SHP77 (cell line): ENCODE results near the gene SHMT2.
A peak's percentile ranks its signal among the peaks of the same experiment; 100 is the strongest.

Experiments used
- DNase-seq, 2 experiments: peaks; one replicate each; lab custom pipeline; 2025; lab: John Stamatoyannopoulos, UW

Gene SHMT2

DNA sequence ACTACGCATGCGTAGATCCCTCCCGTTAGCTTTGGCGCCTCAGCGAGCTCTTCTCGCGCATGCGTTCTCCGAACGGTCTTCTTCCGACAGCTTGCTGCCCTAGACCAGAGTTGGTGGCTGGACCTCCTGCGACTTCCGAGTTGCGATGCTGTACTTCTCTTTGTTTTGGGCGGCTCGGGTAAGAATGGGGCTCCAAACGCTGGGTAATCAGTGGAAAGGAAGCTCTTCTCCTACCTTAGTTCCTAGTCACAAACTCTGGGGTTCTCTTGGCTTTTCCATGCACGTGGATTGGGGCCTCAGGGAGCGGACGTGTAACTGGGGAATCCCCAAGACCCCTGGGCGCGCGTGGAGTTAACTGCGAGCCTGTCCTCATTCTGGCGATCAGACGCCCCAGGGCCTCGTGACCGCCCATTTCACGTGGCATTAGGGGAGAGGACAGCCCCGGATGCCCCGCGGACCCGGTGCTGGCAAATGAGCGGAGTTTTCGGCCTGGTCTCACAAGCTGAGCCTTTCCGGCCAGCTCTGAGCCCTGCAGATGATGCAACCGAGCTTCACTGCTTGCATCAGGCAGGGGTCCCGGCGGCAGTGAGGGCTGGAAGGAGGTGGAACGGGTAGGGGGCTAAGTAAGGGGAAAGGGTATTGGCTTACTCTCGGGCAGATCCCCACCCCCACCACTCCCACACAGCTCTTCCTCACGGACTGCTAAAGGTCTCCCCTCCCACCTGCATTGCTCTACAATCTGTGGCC, at the start of gene SHMT2:
Gene SHMT2 (plus strand): TSS at position 78 of the 747 bp plus-strand sequence. CDS start 68 bp downstream, at position 146.
- DNase-seq: peak; percentile 94 to 97

DNA sequence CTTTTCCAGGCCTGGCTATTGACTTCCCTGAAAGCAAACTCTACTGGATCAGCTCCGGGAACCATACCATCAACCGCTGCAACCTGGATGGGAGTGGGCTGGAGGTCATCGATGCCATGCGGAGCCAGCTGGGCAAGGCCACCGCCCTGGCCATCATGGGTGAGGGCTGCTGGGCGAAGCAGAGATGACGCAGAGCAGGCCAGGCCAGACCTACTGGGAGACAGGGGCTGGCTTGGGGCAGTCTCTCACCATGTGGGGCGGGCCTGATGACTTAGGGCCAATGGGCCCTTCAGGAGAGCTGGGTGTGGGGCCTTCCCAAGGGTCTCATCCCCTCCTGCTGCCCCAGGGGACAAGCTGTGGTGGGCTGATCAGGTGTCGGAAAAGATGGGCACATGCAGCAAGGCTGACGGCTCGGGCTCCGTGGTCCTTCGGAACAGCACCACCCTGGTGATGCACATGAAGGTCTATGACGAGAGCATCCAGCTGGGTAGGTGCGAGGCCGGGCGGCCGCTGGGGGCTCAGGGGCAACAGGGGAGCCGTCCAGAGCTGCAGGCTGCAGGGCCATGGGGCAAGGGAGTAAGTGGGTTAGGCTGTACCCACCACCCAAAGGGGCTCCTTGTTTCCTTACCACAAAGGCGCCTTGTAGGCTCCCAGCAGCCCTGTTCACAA, 49.1 kb upstream of the SHMT2 start:
- DNase-seq: no peak

DNA sequence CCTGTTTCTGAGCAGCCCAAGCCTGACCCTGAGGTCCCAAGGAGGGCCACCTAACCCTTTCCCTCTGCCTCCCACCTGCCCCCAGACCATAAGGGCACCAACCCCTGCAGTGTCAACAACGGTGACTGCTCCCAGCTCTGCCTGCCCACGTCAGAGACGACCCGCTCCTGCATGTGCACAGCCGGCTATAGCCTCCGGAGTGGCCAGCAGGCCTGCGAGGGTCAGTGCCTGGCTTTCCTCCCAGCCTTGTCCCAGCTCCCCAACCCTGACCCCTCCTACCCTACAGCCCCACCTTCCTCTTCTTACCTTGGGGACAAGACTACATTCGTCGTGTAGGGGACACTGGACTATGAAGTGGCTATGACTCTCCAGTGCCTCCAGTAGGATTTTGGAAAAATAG, 48.4 kb upstream of the SHMT2 start:
- no peak for DNase-seq

DNA sequence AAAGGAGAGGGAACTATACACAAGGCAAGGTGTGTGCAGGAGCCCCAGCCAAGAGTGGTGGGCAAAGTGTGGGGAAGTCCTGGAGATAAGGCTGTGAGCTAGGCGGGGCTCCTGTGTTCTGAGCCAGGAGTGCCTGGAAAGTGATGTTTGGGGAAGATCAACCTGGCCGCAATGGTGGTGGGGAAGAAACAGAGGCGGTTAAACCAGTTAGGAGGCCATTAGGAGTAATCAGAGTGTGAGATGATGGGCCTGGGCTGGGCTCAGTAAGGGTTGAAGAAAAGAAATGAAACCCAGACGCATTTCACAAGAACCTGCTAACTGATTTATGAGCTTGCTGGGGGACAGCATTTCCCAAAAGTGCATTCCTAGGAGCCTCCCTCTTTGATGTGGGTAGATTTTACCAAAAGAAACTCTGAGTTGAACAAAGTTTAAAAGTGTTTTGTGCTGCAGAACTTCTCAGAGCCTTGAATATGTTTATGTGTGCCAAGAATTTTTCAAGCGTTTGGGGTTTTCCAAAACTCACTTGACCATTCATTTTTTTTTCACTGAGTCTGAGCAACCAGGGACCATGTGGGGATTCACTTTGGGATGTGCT, 47.9 kb upstream of the SHMT2 start:
- DNase-seq: no peak

DNA sequence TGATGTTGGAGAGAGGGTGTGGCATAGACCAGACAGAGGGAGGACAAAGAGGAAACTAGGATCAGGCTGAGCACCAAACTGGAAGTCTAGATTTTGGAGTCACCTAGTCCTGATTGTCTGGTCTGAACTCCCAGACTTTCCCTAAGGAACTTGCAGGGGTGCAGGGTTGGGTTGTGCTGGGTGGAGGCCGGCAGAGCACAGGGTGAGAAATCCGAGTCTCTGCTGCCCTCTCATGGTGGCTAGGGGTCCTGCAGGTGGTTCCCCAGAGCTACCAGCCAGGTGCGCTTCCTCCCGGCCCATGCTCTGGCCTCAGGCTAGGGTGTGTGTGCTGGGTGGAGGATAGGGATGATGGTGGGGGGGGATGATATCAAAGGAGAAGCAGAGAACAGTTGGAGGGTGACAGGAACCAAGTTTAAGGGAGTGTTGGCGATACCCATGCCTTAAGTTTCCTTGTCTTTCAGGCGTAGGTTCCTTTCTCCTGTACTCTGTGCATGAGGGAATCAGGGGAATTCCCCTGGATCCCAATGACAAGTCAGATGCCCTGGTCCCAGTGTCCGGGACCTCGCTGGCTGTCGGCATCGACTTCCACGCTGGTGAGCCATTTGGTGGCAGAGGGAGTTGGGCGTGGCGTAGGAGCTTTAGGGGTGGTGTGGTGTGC, 46.5 kb upstream of the SHMT2 start:
- peak; percentile 48 to 50 for DNase-seq

DNA sequence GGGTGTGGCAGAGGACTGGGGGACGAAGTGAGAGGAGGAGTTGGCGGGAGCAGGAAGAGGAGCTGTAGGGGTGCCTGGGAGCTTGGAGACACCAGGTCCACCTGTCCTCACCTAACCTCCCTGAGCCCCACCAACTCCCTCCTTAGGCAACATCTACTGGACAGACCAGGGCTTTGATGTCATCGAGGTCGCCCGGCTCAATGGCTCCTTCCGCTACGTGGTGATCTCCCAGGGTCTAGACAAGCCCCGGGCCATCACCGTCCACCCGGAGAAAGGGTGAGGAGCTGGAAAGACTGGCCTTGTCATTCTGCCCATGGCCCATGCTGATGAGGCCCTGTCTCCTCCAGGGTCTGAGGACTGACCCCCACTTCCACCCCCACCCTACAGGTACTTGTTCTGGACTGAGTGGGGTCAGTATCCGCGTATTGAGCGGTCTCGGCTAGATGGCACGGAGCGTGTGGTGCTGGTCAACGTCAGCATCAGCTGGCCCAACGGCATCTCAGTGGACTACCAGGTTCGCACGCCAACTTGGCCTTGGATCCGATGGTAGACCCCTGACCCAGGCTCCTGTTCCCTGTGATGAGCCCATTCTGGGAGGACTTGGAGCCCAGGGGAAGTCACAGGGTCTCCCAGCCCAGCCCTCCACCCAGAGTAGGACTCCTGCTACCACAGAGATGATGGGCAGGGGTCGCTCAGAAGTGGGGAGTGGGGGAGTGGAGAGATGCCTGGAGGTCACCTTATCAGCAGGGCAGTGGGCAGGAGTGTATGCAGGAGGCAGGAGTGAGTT, 45.4 kb upstream of the SHMT2 start:
- DNase-seq: no peak

DNA sequence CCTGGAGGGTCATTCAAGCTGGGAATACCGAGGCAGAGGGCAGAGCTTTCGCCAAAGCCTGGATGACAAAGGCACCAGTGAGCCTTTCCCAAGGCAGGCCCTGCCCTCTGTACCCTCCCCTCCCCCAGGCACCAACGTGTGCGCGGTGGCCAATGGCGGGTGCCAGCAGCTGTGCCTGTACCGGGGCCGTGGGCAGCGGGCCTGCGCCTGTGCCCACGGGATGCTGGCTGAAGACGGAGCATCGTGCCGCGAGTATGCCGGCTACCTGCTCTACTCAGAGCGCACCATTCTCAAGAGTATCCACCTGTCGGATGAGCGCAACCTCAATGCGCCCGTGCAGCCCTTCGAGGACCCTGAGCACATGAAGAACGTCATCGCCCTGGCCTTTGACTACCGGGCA, 44.1 kb upstream of the SHMT2 start:
- no peak for DNase-seq

DNA sequence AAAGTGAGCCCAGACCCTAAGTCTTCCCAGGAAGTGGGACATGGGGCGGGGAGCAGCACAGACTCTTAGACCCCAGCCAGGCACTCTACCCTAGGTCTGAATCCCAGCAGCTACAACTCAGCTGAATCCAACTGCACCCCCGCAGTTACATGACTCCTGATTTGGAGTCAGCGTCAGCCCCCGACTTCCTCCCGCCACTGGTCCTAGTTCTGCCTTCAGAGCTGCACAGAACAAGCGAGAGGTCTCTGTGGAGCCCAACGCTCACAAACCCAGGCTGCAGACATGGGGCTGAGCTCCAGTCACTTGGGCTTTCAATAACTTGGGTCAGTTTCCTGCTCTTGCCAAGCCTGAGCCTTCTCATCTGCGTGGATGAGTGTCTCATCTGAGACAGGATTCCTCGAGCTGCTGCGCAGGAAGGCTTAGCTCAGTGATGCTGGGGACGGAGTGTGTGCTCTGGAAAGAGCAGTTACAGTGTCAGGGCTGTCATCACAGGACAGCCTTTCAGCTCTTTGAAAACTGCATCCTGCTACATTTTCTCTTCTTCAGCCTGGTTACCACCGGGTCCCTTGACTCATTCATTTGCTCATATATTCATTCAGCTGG, 43.5 kb upstream of the SHMT2 start:
- DNase-seq: no peak

DNA sequence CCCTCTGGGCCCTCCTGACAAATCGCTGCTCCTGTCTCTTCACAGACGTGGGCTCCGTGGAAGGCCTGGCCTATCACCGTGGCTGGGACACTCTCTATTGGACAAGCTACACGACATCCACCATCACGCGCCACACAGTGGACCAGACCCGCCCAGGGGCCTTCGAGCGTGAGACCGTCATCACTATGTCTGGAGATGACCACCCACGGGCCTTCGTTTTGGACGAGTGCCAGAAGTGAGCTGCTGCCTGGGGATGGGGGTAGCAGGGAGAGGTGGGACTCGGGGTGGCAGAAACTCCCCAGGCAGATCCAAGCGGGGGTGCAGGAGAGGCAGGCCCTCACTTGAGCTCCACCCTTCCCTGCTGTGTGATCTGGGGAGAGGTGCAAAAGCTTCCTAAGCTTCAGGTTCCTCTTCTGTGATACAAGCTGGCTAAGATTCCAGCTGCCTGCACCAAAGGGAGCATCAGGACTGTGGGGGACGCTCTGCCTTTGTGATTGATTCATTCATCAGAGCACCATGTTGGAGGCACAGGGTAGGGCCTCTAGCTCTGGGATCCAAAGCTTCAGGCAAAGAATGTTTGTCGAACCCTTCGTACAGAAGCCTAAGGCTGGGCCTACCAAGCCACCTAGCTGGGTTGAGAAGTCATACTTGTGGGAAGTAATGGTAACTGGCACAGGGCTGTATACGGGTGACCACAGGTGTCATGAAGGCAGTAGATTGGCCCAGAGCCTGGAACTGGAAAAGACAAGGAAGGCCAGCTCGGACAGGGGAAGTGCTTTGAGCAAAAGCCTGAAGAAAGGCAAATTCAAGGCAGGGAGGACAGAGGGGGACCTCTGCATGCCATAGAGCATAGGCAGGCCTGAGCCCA, 42.1 kb upstream of the SHMT2 start:
- DNase-seq: no peak

DNA sequence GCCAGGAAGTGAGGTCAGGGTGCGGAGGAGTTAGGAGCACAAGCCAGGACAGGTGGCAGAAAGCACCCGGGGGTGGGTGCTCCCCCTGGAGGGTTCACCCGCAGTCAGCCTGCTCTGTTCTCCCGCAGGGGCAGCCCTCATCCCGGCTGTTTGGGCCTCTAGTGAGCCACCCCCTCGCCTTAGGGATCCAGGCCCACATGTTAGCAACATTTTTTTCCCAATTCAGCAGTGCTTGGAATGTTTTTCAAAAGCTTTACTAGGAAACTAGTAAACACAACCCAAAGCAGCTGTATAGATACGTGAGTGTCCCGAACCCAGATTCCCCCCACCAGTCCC, 41.5 kb upstream of the SHMT2 start:
- DNase-seq: no peak

DNA sequence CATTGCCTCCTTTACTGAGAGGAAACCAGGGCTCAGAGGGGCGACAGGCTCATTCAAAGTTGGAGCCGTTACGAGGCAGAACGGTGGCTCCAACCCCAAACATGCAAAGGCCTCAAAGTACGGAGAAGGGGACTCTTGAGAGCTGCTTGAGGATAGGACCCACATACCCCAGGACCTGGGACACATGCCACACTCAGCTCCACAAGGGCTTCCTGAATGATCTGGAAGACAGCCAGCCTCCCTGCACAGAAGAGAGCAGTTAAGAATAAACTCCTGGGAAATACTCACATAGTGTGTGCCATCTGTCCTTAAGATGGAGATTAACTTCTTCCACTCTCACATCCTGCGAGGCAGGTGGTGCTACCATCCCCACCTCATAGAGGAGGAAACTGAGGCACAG, 39.5 kb upstream of the SHMT2 start:
- DNase-seq: no peak

DNA sequence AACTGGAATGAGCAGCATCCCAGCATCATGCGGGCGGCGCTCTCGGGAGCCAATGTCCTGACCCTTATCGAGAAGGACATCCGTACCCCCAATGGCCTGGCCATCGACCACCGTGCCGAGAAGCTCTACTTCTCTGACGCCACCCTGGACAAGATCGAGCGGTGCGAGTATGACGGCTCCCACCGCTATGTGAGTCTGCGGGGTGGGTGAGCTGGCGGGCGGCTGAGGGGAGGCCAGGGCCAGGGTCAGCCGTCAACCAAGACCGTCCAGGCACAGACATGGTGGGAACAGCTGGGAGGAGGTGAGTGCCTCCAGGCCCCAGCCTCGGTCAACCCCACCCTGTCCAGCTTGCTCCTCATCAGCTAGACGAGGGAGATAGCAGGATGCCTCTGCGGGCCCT, 38.7 kb upstream of the SHMT2 start:
- DNase-seq: no peak

DNA sequence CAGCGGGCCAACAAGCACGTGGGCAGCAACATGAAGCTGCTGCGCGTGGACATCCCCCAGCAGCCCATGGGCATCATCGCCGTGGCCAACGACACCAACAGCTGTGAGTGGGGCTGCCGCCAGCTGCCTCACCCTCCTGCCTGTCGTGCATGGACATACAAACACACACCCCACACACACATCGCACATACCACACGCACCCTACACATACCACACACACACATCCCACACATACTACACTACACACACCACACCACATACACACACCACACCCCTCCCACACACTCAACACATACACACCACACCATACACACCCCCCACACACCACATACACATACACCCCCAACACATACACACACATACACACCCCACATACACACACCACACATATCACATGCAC, 38.1 kb upstream of the SHMT2 start:
- DNase-seq: no peak

DNA sequence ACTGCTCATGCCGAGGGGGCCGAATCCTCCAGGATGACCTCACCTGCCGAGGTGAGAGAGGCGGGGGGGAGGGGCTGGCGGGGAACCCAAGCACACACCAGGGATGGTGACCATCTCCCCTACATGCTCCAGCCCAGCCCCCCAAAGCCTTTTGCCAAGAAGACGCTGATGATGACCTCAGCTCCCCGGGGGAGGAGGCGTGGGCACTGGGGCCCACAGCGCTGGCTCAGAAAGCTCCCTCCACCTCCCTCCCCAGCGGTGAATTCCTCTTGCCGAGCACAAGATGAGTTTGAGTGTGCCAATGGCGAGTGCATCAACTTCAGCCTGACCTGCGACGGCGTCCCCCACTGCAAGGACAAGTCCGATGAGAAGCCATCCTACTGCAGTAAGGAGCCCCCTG, 36.6 kb upstream of the SHMT2 start:
- no peak for DNase-seq

DNA sequence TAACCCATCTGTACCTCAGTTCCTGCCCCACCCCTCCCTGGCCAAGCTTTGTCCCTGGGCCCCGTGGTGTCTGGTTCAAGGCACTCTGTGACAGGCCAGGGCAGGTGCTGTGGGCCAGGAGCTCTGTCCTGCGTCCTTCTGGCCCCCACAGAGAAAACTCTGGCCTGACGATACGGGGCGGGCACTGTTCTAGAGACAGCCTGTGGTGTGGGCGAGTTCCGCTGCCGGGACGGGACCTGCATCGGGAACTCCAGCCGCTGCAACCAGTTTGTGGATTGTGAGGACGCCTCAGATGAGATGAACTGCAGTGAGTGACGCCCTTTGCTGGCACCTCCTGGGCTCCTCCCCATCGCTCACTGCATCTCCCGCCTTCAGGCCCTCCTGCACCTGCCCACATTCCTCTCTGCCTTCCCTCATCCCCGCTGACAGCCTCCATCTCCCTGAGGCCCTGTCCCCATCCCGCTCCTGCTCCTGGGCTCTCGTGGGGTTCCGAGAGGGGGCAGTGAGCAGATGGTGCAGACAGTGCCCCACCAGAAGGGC, 35.7 kb upstream of the SHMT2 start:
- DNase-seq: no peak

DNA sequence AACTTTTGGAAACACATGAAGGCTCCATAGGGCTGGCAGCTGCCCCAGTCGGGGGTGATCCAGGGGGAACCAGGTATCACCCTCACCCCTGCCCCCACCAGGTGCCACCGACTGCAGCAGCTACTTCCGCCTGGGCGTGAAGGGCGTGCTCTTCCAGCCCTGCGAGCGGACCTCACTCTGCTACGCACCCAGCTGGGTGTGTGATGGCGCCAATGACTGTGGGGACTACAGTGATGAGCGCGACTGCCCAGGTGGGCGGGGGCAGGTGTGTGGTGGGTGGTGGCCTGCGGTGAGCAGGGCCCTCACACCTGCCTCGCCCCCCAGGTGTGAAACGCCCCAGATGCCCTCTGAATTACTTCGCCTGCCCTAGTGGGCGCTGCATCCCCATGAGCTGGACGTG, 35.3 kb upstream of the SHMT2 start:
- DNase-seq: no peak

DNA sequence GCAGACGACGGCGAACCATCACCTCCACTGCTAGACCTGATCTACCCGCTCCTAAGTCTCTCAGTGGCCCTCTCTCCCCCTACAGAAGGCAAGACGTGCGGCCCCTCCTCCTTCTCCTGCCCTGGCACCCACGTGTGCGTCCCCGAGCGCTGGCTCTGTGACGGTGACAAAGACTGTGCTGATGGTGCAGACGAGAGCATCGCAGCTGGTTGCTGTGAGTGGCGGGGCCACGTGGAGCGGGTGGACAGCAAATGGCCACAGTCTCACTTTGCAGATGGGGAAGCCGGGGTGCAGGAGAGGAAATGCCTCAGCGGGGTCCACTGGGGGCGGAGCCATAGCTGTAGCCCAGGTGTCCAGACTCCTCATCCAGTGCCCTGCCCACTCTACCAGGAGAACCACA, 34.3 kb upstream of the SHMT2 start:
- no peak for DNase-seq

DNA sequence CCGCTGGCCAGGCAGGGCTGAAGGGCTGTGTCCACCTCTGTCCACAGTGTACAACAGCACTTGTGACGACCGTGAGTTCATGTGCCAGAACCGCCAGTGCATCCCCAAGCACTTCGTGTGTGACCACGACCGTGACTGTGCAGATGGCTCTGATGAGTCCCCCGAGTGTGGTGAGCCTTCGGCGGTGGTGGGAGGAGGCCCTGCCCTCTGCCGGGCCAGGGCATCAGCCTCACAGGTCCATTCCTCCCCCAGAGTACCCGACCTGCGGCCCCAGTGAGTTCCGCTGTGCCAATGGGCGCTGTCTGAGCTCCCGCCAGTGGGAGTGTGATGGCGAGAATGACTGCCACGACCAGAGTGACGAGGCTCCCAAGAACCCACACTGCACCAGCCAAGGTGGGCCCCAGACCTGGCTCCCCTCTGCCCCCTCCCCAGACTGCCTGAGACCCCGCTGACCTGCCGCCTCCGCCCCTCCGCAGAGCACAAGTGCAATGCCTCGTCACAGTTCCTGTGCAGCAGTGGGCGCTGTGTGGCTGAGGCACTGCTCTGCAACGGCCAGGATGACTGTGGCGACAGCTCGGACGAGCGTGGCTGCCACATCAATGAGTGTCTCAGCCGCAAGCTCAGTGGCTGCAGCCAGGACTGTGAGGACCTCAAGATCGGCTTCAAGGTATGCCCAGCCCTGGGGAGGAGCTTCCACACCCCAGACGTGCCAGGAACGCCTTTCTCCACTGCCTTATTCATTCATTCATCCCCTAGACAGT, 33.7 kb upstream of the SHMT2 start:
- no peak for DNase-seq

DNA sequence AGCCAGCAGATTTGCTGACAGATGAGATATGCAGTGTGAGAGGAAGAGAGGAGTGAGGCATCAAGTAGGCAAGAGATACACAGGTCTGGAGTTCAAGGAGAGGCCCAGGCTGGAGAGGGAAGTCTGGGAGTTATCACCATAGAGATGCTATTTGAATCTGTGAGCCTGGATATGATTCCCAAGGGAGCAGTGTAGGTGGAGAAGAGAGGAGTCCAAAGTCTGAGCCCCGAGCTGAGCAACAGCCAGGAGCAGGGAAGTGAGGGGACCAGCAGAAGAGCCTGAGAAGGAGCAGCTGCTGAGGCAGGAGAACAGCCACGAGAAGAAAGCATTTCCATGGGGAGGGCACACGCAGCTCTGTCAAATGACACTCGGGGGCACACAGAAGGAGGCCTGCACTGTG, 33.1 kb upstream of the SHMT2 start:
- no peak for DNase-seq

DNA sequence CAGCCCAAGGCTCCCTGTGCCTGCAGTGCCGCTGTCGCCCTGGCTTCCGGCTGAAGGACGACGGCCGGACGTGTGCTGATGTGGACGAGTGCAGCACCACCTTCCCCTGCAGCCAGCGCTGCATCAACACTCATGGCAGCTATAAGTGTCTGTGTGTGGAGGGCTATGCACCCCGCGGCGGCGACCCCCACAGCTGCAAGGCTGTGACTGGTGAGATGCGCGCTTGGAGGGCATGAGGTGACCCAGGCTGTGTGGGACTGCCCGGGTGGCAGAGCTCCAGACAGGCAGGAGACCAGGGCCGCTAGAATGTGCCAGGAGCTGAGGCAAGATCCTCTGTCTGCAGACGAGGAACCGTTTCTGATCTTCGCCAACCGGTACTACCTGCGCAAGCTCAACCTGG, 32.6 kb upstream of the SHMT2 start:
- DNase-seq: no peak
